Left ventricle myocardium inferior (tissue), 1 donor: ENCODE data around the gene ZMAT5. TPM values are rescaled to one million over a fixed set of nuclear protein-coding genes. Genes with fewer than 3 reads are reported as not detected.
A peak's percentile ranks its signal among the peaks of the same experiment; 100 is the strongest.
"Not testable (repeated sequence)": the region's sequence is repeated elsewhere in the genome, so short reads cannot be mapped to it uniquely, and the experiment has no call there.

Source experiments
- DNase-seq: peaks from one replicate; pipeline ENCODE4 v3.0.0-alpha.2; 2020
- H3K27ac ChIP-seq: fragments of 200-600 bp; replicated peaks from 2 replicates; pipeline ENCODE4 v1.8.0; 2021
- H3K27me3 ChIP-seq: fragments of 200-600 bp; 2 replicates; pipeline ENCODE4 v1.8.0; 2021; ENCODE audit warnings: low read depth
- H3K36me3 ChIP-seq: fragments of 200-600 bp; 2 replicates; pipeline ENCODE4 v1.8.0; 2021
- H3K4me1 ChIP-seq: fragments of 200-600 bp; 2 replicates; pipeline ENCODE4 v1.8.0; 2021
- H3K4me3 ChIP-seq: fragments of 200-600 bp; 2 replicates; pipeline ENCODE4 v1.8.0; 2021; ENCODE audit warnings: mild to moderate bottlenecking, moderate library complexity
- H3K9me3 ChIP-seq: fragments of 200-600 bp; replicated peaks from 2 replicates; pipeline ENCODE4 v1.8.0; 2021
- CTCF ChIP-seq: fragments of 200-600 bp; IDR thresholded peaks from 2 replicates; pipeline ENCODE4 v1.8.0; 2021; ENCODE audit warnings: antibody characterized with exemption, mild to moderate bottlenecking, borderline replicate concordance
- intact Hi-C: fragments of 100-400 bp; cut with micrococcal nuclease; formaldehyde crosslinking; loops from one replicate; pipeline ENCODE4 v1.11.0; 2022
- total RNA-seq: library from RNA; stranded (reverse); fragmentation: NEBNext Ultra II Directional; extraction: Animal tissue kit (Norgen Biotek cat#: 25700); gene quantifications from one replicate; pipeline ENCODE4 v1.2.1, GENCODE V29; 2021
- donor health status: DM: no; HTN: yes; CAD: no; lungs with severe emphysema.

Gene ZMAT5
- total RNA-seq, 1 donor from 2014 or later = 20.6 TPM

GRCh38 chr22:29758959-29759358 lies 7.8 kb downstream of the ZMAT5 start:
- Histone ChIP-seq H3K27ac (no peak overlapping the region), H3K4me1 (peaks cover 22% of the 10 kb centered on the region), H3K27me3 (no peaks in the 10 kb centered on the region), H3K36me3 (no peaks in the 10 kb centered on the region), H3K9me3 (no peaks in the 10 kb centered on the region), H3K4me3 (no peak overlapping the region)
- TF ChIP-seq CTCF = no peak
- intact Hi-C loops = no loop called here
- no peak for DNase-seq

GRCh38 chr22:29758068-29758622 lies 8.7 kb downstream of the ZMAT5 start:
- Histone ChIP-seq H3K27me3 (no peaks in the 10 kb centered on the region), H3K36me3 (no peaks in the 10 kb centered on the region), H3K9me3 (no peaks in the 10 kb centered on the region), H3K4me3 (no peak overlapping the region), H3K4me1 (peaks cover 22% of the 10 kb centered on the region), H3K27ac (no peak overlapping the region)
- DNase-seq = no peak
- no peak for TF ChIP-seq CTCF
- intact Hi-C loops = no loop called here

GRCh38 chr22:29757096-29757495 lies 9.7 kb downstream of the ZMAT5 start:
- DNase-seq = no peak
- Histone ChIP-seq H3K27ac (no peak overlapping the region), H3K4me3 (no peak overlapping the region), H3K9me3 (no peaks in the 10 kb centered on the region), H3K36me3 (no peaks in the 10 kb centered on the region), H3K27me3 (no peaks in the 10 kb centered on the region), H3K4me1 (peaks cover 22% of the 10 kb centered on the region)
- TF ChIP-seq CTCF = no peak
- intact Hi-C loops = no loop called here

GRCh38 chr22:29756341-29756740 lies 10.5 kb downstream of the ZMAT5 start:
- Histone ChIP-seq H3K27ac (no peak overlapping the region), H3K27me3 (no peaks in the 10 kb centered on the region), H3K9me3 (no peaks in the 10 kb centered on the region), H3K4me3 (no peak overlapping the region), H3K36me3 (no peaks in the 10 kb centered on the region), H3K4me1 (peaks cover 22% of the 10 kb centered on the region)
- no peak for TF ChIP-seq CTCF
- no peak for DNase-seq
- intact Hi-C loops = no loop called here

GRCh38 chr22:29755889-29756288 lies 10.9 kb downstream of the ZMAT5 start:
- no peaks in the 10 kb centered on the region for H3K36me3 ChIP-seq
- TF ChIP-seq CTCF = no peak
- H3K4me3 ChIP-seq = no peak overlapping the region
- H3K27ac ChIP-seq = no peak overlapping the region
- intact Hi-C loops = no loop called here
- no peaks in the 10 kb centered on the region for H3K27me3 ChIP-seq
- peak; percentile 23 for DNase-seq
- no peaks in the 10 kb centered on the region for H3K9me3 ChIP-seq
- peaks cover 22% of the 10 kb centered on the region for H3K4me1 ChIP-seq

- H3K4me3 ChIP-seq, intact Hi-C loops, H3K27ac ChIP-seq, H3K27me3 ChIP-seq, H3K36me3 ChIP-seq, H3K9me3 ChIP-seq, DNase-seq: not testable (repeated sequence)
- H3K4me1 ChIP-seq = peaks cover 22% of the 10 kb centered on the region
Measured at GRCh38 chr22:29754658-29755395, 12.0 kb downstream of the ZMAT5 start.
